WERI-Rb-1 (cell line): ENCODE measurements around the gene ATP8A2.

Experiments used
- DNase-seq: peaks from one replicate; pipeline ENCODE4 v3.0.0-alpha.2; 2020
- H3K27ac ChIP-seq: fragments of 250-450 bp; sonication (Bioruptor Pico); 2 replicates; pipeline ENCODE4 v1.5.1; 2020; ENCODE audit warnings: mild to moderate bottlenecking, moderate library complexity
- H3K27me3 ChIP-seq: fragments of 250-450 bp; sonication (Bioruptor Pico); 2 replicates; pipeline ENCODE4 v1.5.1; 2021; ENCODE audit warnings: mild to moderate bottlenecking, low read depth, moderate library complexity; ENCODE audit not compliant: insufficient read depth, severe bottlenecking
- H3K36me3 ChIP-seq: fragments of 250-450 bp; sonication (Bioruptor Pico); 2 replicates; pipeline ENCODE4 v1.5.1; 2020; ENCODE audit warnings: mild to moderate bottlenecking, moderate library complexity
- H3K4me3 ChIP-seq: 2 replicates; pipeline ENCODE4 v1.5.1; 2011; ENCODE audit warnings: low read depth, mild to moderate bottlenecking, control low read depth, low read length
- H3K9me3 ChIP-seq: fragments of 250-450 bp; sonication (Bioruptor Pico); 2 replicates; pipeline ENCODE4 v1.5.1; 2021; ENCODE audit warnings: mild to moderate bottlenecking, moderate library complexity; ENCODE audit not compliant: severe bottlenecking
- TF ChIP-seq, protein P1 (sequence below): IDR thresholded peaks from 2 replicates; pipeline ENCODE4 v1.5.1; 2011; ENCODE audit warnings: low read depth, mild to moderate bottlenecking, control low read depth, inconsistent platforms, low read length

ATP8A2 gene

DNA sequence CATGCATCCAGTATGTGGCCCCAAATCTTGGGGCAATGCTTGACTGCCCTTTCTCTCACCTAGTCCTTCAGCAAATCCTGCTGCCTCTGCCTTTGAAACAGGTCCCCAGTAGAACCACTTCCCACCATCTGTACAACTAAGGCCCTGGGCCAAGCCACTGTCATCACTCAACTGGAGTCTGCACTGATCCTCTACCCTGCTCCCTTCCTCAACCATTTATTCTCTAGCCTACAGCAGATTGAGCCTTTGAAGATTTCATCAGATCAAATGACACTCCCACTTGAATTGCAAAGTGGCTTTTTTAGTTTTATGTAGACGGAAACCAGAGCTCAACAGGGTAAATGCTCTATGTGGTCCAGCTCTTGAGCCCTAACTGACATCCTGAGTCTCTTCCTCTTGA lies 43.5 kb downstream of the ATP8A2 start:
- TF ChIP-seq, protein P1, sequence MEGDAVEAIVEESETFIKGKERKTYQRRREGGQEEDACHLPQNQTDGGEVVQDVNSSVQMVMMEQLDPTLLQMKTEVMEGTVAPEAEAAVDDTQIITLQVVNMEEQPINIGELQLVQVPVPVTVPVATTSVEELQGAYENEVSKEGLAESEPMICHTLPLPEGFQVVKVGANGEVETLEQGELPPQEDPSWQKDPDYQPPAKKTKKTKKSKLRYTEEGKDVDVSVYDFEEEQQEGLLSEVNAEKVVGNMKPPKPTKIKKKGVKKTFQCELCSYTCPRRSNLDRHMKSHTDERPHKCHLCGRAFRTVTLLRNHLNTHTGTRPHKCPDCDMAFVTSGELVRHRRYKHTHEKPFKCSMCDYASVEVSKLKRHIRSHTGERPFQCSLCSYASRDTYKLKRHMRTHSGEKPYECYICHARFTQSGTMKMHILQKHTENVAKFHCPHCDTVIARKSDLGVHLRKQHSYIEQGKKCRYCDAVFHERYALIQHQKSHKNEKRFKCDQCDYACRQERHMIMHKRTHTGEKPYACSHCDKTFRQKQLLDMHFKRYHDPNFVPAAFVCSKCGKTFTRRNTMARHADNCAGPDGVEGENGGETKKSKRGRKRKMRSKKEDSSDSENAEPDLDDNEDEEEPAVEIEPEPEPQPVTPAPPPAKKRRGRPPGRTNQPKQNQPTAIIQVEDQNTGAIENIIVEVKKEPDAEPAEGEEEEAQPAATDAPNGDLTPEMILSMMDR = no peak
- no peak overlapping the region for H3K27ac ChIP-seq
- DNase-seq = no peak
- H3K36me3 ChIP-seq = no peaks in the 10 kb centered on the region
- no peaks in the 10 kb centered on the region for H3K27me3 ChIP-seq
- H3K9me3 ChIP-seq = peaks cover 8% of the 10 kb centered on the region
- H3K4me3 ChIP-seq = no peak overlapping the region

DNA sequence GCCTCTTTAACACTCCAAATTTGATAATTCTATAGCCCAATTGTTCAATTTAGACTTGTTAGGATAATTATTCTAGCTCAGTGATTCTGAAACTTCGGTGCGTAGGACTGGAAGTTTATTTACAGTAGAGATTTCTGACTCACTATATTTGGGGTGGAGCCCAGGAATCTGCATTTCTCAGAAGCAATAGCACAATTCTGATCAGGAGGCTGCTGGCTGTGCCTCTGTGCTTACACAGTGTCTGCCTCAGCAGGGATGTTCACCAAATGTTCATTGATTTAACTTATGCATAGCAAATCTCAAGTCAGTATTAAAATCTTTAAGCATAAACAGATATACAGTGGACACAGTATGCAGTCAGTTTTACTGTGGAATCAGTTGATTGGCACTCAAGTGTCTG lies 45.8 kb downstream of the ATP8A2 start:
- Histone ChIP-seq H3K9me3 (no peaks in the 10 kb centered on the region), H3K27ac (no peak overlapping the region), H3K4me3 (no peak overlapping the region), H3K27me3 (no peaks in the 10 kb centered on the region), H3K36me3 (no peaks in the 10 kb centered on the region)
- no peak for DNase-seq
- TF ChIP-seq, protein P1 = no peak

- H3K36me3 ChIP-seq = no peaks in the 10 kb centered on the region
- no peaks in the 10 kb centered on the region for H3K27me3 ChIP-seq
- no peaks in the 10 kb centered on the region for H3K9me3 ChIP-seq
- TF ChIP-seq, protein P1 = no peak
- H3K27ac ChIP-seq = no peak overlapping the region
- DNase-seq = no peak
- no peak overlapping the region for H3K4me3 ChIP-seq
Observed at GRCh38 chr13:25420161-25420560, 48.4 kb downstream of the ATP8A2 start.

DNA sequence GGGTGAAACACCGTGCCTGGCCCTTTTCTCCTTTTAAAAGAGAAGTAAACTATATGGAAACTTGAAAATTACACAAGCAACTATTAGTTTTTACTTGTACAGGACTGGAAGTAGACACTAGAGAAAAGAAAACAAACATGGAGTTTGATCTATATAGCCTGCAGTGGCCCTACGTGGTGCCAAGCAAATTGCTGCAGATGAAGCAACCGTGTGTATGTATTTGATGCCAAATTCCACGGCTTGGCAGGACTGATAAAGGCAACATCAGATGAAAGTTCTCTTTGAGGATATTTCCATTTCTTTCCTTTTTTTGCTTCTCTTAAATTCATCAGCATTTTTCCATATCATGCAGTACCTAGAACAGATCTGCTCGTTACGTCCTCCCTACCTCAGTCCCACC lies 49.8 kb downstream of the ATP8A2 start:
- Histone ChIP-seq H3K27me3 (no peaks in the 10 kb centered on the region), H3K9me3 (peaks cover 3% of the 10 kb centered on the region), H3K27ac (no peak overlapping the region), H3K36me3 (no peaks in the 10 kb centered on the region), H3K4me3 (no peak overlapping the region)
- TF ChIP-seq, protein P1 = no peak
- DNase-seq = no peak

DNA sequence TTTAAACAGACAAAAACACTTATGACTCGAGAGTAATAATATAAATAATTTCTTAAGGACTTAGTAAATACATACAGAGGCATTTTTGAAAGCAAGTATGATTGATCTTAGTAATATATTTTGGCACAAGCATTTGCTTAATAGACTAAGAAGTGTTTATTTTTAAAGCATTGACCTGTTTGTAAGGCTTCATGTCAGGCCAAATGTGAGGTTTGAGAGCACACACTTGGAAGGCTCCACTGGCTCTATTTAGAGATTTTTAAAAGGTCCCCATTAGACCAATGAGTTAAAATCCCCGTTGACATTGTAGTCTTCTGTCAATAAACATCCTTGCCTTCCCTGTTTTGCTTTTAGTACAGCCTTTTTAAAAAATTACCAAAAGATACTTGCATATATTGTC lies 50.4 kb downstream of the ATP8A2 start:
- peaks cover 8% of the 10 kb centered on the region for H3K9me3 ChIP-seq
- H3K4me3 ChIP-seq = no peak overlapping the region
- H3K36me3 ChIP-seq = no peaks in the 10 kb centered on the region
- DNase-seq = no peak
- no peaks in the 10 kb centered on the region for H3K27me3 ChIP-seq
- TF ChIP-seq, protein P1 = no peak
- no peak overlapping the region for H3K27ac ChIP-seq

DNA sequence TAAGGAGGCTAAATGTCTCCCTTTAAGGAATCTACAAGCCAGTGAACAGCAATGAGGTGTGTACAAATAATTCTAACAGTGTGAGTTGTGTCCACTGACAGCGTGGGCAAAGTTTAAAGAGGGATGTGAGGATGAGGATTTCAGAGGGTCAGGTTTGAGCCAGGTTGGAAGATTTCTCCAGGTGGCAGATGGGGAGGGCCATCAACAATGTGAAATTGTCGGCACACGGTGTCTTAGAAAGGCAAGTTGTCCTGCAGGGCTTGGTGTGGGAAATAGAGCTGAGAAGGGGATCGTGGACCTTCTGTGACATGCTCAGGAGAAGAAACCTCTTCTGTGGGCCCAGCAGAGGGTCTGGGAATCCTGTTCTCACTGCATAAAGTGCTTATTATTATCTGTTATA lies 52.1 kb downstream of the ATP8A2 start:
- TF ChIP-seq, protein P1 = no peak
- H3K9me3 ChIP-seq = peaks cover 14% of the 10 kb centered on the region
- H3K4me3 ChIP-seq = no peak overlapping the region
- no peak overlapping the region for H3K27ac ChIP-seq
- no peak for DNase-seq
- no peaks in the 10 kb centered on the region for H3K36me3 ChIP-seq
- H3K27me3 ChIP-seq = no peaks in the 10 kb centered on the region
